ENCODE data around the gene RIPPLY2. TPM values are rescaled to one million over a fixed set of nuclear protein-coding genes. Genes with fewer than 3 reads are reported as not detected.
"Not testable (repeated sequence)": the region's sequence is repeated elsewhere in the genome, so short reads cannot be mapped to it uniquely, and the experiment has no call there.

The RIPPLY2 gene
- not detected in 3 replicates for total RNA-seq

- no peak for TF ChIP-seq CTCF (IDR thresholded peaks at IDR 0.05; ENCODE audit: unreplicated experiment)
- H3K4me3 Mint-ChIP-seq, result peak within 1 kb of the TSS; percentile 63
- peak; percentile 21 to 38 for DNase-seq (ENCODE audit: low spot score in 2 of 2, unreplicated experiment in 2 of 2)
- H3K4me1 Mint-ChIP-seq, result peaks cover 10% of the 10 kb centered on the region
- no peaks in the 10 kb centered on the region for H3K36me3 Mint-ChIP-seq
- H3K27ac Mint-ChIP-seq, result no peak within 1 kb of the TSS
- peaks cover 85% of the 10 kb centered on the region for H3K27me3 Mint-ChIP-seq (ENCODE audit: low read depth)
- H3K9me3 Mint-ChIP-seq, result no peaks in the 10 kb centered on the region
Measured at GRCh38 chr6:83853178-83854000, at the start of gene RIPPLY2. TSS of gene RIPPLY2 (plus strand) at chr6:83853360. CDS start at chr6:83853417, 57 bp downstream.

- not testable (repeated sequence) for H3K9me3 Mint-ChIP-seq; H3K36me3 Mint-ChIP-seq; H3K27ac Mint-ChIP-seq; DNase-seq (ENCODE audit: low spot score in 2 of 2, unreplicated experiment in 2 of 2); H3K4me1 Mint-ChIP-seq; H3K27me3 Mint-ChIP-seq (ENCODE audit: low read depth); H3K4me3 Mint-ChIP-seq
Measured at GRCh38 chr6:83803492-83803891, 49.7 kb upstream of the RIPPLY2 start.

- Mint-ChIP-seq H3K27me3 (ENCODE audit: low read depth) (peaks cover 2% of the 10 kb centered on the region), H3K4me3 (no peak overlapping the region), H3K36me3 (no peaks in the 10 kb centered on the region), H3K4me1 (no peaks in the 10 kb centered on the region), H3K9me3 (no peaks in the 10 kb centered on the region), H3K27ac (no peak overlapping the region)
- no peak for TF ChIP-seq CTCF (IDR thresholded peaks at IDR 0.05; ENCODE audit: unreplicated experiment)
- DNase-seq (ENCODE audit: low spot score in 2 of 2, unreplicated experiment in 2 of 2), result no peak
Measured at GRCh38 chr6:83804886-83805285, 48.3 kb upstream of the RIPPLY2 start.

GRCh38 chr6:83808005-83808404 lies 45.2 kb upstream of the RIPPLY2 start:
- Mint-ChIP-seq H3K4me3 (no peak overlapping the region), H3K36me3 (no peaks in the 10 kb centered on the region)
- no peak for TF ChIP-seq CTCF (IDR thresholded peaks at IDR 0.05; ENCODE audit: unreplicated experiment)

GRCh38 chr6:83808926-83809325 lies 44.2 kb upstream of the RIPPLY2 start:
- Mint-ChIP-seq H3K27ac (no peak overlapping the region), H3K27me3 (ENCODE audit: low read depth) (peaks cover 2% of the 10 kb centered on the region), H3K9me3 (no peaks in the 10 kb centered on the region), H3K36me3 (no peaks in the 10 kb centered on the region), H3K4me1 (no peaks in the 10 kb centered on the region), H3K4me3 (no peak overlapping the region)
- TF ChIP-seq CTCF (IDR thresholded peaks at IDR 0.05; ENCODE audit: unreplicated experiment), result no peak
- no peak for DNase-seq (ENCODE audit: low spot score in 2 of 2, unreplicated experiment in 2 of 2)

More at GRCh38 chr6:83808005-83808404, 45.2 kb upstream of the RIPPLY2 start:
- Mint-ChIP-seq H3K27me3 (ENCODE audit: low read depth) (peaks cover 2% of the 10 kb centered on the region), H3K27ac (no peak overlapping the region), H3K9me3 (no peaks in the 10 kb centered on the region), H3K4me1 (no peaks in the 10 kb centered on the region)
- no peak for DNase-seq (ENCODE audit: low spot score in 2 of 2, unreplicated experiment in 2 of 2)

GRCh38 chr6:83812595-83812994 lies 40.6 kb upstream of the RIPPLY2 start:
- no peaks in the 10 kb centered on the region for H3K27me3 Mint-ChIP-seq (ENCODE audit: low read depth)
- no peaks in the 10 kb centered on the region for H3K4me1 Mint-ChIP-seq
- H3K4me3 Mint-ChIP-seq, result no peak overlapping the region
- H3K27ac Mint-ChIP-seq, result no peak overlapping the region
- no peak for DNase-seq (ENCODE audit: low spot score in 2 of 2, unreplicated experiment in 2 of 2)
- H3K9me3 Mint-ChIP-seq, result no peaks in the 10 kb centered on the region
- no peaks in the 10 kb centered on the region for H3K36me3 Mint-ChIP-seq
- TF ChIP-seq CTCF (IDR thresholded peaks at IDR 0.05; ENCODE audit: unreplicated experiment), result no peak

All from mesothelial cell of epicardium (in vitro differentiated cells).